NT2/D1 (cell line): ENCODE results near the gene AKAP13.

Source experiments
- YY1 ChIP-seq: IDR thresholded peaks from 2 replicates; pipeline ENCODE4 v1.6.1; 2011; ENCODE audit not compliant: insufficient read length, insufficient read depth
- ZNF274 ChIP-seq: IDR thresholded peaks from 2 replicates; pipeline ENCODE4 v1.6.1; 2011; ENCODE audit warnings: mild to moderate bottlenecking, low read depth, low read length

- TF ChIP-seq YY1 (no peak), ZNF274 (no peak)
Measured at GRCh38 chr15:85730001-85730820, 349.8 kb downstream of the AKAP13 start.
